Measurements from ENCODE around the gene RASL12.

Gene RASL12

DNA sequence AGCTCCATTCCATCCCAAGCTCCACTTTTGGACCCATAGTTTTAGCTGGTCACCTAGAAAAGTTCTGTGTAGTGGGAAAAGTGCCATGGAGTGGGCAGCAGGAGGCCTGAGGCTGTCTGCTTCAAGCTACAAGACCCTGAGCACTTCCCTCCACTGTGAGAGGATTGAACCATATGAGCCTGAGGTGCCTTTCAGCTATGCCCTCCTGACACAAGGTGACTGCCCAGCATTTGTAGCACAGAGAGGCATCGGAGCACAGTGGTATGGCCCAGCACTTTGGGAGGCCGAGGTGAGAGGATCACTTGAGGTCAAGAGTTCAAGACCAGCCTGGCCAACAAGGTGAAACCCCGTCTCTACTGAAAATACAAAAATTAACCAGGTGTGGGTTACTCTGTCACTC, 4.8 kb upstream of the RASL12 start:
- no peak for DNase-seq

DNA sequence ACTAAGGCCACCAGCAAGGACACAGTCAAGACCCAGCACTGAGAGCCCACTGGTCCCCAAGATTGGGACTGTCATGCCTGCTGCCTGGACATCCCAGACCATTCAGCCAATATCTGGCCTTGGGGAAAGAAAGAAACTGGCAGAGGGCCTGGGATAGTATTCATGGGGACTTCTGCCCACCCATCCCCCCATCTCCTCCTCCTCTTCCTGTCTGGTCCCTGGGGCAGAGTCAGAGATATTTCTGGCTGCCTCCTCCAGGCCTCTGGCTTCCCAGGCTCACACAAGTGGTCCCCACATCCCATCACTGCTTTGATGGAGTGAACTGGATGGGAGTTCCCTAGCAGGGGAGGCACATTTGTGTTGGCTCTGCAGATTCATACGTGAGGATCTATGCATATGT, 4.2 kb upstream of the RASL12 start:
- no peak for DNase-seq

DNA sequence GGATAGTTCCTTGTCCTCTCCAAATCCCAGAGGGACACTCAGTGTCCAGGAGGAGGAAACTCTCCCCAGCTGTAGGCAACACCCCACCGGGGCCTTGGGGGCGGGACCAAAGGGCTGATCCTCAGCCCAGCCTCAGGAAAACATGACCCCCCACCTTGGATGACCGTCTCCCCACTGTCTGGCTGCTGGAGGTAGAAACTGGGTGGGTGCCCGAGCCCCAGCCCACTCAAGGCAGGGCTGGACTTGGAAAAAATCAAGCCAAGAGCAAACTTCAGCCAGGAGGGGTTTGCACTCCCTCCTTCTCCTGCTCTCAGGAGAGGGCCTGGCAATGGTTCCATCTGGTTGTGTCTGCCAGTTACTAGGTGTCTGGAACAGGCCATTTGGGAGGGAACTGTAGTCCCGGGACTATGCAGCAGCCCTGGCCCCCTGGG, 3.6 kb upstream of the RASL12 start:
- no peak for DNase-seq

DNA sequence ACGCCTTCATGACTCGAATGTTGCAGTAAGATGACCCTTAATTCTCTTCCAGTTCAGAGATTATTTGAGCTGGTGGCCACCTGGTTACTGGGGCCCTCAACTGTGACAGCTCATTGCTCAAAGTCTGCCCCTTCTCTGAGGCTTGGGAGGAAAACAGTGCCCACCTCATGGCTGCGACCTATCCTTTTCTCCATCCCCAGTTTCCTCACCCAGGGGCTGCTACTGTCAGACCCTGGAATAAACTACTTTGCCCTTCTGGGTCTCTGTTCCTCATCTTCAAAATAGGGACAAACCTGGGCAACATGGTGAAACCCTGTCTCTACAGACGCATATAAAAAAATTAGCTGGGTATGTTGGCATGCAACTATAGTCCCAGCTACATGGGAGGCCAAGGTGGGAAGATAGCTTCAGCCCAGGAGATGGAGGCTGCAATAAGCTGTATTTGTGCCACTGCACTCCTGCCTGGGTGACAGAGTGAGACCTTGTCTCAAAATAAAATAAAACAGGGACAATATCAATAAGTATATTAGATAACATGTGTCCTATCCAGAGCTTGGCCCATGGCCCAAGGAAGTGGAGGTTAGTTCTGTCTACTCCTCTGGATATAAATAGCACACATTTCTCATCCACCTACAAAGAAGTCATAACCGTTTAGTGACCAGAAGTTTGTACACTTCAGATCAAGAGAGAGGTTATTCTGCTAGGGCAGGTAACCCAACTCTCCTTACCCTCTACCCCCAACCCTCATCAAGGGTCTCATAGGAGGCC, 2.2 kb upstream of the RASL12 start:
- no peak for DNase-seq

DNA sequence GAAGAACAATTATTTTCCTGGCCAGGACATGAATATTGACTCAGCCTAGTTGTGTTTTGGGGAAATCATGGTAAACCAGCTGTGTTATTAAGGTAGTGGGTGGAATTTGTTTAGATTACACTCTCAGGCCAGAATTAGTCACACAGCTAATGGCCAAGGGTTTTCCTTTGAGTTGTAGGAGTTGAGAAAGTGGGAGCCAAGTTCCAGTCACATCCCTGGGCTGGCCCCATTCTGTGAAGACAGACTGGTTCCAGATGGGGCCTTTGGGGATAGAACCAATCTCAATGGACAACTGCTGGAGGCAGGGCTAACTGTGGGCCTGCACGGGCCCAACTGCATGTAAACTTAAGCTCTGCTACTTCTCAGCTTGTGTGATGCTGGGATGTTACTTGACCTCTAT, 1.4 kb upstream of the RASL12 start:
- no peak for DNase-seq

DNA sequence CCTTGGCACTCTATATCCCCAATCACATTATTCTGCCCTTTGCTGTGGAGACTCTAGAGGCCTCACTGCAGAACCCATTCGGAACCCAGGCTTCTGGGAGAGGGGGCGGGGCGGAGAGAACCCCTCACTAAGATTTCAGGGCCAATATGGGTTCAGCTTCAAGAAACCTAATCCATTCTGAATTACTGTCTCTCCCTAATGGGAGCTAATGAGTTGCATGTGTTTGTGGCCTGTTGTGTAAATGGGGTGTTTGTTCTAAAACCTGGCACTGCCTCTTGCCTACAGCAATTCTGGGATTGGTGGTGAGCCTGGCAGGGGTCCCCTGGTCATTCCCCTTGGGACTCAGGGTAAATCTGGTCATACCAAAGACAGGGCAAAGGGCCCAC, 605 bp upstream of the RASL12 start:
- DNase-seq: no peak

DNA sequence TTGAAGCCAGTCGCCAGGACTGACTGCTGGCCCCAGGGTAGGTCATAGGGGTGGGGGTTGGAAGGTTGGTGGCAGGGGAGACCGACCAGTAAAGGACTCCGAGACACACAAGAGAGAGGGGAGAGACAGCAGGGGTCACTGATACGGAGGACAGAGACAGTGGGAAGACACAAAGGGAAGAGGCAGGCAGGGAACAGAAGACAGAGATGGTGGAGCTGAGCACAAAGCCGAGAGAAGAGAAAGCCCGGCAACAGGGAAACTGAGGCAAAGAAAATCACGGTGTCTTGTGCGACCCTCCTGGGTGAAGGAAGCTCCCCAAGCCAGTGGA, 510 bp downstream of the RASL12 start:
- DNase-seq: no peak

DNA sequence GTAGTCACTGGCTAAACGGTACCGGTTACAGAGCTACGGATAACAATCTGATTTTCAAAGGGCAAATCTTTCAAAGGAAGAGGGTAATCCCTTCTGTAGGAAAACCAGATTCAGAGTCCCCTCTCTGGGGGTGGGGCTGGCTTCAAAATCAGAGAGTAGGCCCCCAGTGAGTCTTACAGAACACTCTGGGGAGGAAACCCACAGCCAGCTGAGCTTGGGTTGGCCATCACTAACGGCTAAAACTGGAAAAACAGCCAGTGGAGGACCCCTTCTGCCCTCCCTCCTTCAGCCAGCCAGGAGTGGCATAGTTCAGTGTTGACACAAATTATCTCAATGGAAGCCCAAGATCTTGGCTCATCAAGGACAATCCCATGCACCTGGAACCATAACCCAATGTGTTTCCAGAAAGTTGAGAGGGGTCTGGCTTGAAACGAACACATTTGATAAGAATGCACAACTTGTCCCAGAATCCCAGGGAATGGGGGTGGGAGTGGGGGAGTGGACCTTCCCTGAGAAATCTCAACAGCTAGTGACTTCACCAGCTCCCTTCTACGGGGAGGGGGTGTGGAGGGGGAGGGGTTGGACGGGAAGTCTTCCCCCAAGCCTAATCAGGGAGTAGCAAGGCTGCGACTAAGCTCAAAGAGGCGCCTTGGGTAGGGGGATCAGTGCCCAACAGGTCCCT, 1.0 kb downstream of the RASL12 start:
- no peak for DNase-seq

DNA sequence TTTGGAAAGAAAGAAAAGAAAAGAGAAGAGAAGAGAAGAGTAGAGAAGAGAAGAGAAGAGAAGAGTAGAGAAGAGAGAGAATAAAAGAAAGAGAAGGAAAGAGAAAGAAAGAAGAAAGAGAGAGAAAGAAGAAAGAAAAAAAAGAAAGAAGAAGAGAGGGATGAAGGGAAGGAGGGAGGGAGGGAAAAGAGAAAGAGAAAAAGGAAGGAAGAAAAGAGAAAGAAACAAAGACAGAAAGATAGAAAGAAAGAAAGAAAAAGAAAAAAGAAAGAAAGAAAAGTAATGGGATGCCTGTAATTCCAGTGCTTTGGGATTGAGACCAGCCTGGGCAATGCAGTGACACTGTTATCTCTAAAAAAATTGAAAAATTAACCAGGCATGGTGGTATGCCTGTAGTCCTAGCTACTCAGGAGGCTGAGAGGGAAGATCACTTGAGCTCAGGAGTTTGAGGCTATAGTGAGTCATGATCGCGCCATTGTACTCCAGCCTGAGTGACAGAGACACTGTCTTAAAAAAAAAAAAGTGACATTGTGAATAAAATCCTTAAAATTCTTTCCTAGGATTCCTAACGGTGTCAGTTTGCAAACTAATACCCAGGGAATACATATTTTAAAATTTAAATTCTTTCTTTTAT, 1.7 kb downstream of the RASL12 start:
- DNase-seq: no peak

DNA sequence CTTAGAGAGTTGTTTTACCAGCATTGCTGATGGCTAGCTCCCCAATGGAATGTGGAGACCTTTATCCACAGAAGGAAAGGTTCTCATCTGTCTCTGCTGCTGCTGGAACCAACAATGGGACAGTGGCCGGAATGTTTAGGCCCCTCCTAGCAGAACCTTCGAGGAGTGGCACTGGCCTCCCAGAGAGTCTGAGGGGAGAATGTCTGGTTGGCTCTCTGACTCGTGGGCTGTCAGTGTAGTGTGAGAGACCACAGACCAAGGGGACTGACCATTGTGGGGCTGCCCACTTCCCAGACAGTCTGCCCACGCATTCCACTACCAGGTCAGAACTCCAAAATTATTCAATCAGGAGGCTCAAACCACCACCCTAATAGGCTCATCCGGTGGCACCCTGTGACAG, 5.1 kb downstream of the RASL12 start:
- no peak for DNase-seq

DNA sequence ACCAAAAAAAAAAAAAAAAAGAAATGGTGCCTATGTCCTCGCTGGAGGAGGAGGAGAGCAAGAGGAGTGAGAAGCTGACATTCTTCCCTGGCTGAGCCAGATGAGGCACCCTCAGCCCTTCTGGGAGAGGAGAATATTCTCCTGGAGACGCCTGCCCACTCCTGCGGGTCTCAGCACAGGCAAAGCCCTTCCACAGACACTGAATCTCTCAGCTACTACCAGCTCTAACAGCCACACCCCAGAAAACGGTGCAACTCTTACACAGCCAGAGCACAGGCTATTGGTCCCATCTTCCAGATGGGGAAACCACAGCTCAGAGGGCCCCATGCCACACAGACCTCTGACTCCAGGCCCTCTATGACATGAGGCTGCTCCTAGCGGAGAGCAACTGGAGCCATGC, 5.7 kb downstream of the RASL12 start:
- DNase-seq: no peak

DNA sequence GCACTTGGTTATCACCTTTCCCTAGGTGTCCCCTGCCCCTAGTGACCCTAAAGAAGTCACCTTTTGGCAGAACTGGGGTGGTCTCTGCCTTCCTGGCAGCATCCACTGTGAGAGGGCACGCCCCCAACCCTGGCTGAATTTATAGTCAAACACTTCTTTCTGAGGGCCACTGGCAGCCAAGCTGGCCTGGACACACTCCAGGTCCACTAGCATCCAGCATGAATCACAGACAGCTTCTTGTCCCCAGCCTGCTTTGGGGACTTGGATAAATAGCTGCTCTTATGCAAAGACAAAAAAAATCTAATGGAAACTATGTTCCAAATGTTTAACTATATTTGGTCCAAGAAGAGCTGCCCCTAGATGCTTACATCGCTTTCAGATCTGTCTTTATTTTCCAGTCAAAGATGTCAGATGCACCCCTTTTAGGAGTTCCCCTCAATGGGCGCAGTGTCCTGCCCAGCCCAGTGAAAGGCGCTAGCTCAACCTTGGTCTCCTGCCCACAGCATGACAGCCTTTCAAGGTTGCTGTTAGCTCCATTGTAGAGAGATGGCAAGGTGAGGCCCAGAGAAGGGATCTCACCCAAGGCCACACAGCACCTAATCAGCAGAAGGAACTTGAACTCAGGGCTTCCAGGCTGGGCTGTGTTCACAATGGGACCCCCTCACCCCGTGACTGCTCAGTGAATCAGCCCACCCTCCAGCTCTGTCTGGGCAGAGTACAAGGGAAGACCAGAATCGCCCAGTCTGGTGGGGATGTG, 7.0 kb downstream of the RASL12 start:
- no peak for DNase-seq

DNA sequence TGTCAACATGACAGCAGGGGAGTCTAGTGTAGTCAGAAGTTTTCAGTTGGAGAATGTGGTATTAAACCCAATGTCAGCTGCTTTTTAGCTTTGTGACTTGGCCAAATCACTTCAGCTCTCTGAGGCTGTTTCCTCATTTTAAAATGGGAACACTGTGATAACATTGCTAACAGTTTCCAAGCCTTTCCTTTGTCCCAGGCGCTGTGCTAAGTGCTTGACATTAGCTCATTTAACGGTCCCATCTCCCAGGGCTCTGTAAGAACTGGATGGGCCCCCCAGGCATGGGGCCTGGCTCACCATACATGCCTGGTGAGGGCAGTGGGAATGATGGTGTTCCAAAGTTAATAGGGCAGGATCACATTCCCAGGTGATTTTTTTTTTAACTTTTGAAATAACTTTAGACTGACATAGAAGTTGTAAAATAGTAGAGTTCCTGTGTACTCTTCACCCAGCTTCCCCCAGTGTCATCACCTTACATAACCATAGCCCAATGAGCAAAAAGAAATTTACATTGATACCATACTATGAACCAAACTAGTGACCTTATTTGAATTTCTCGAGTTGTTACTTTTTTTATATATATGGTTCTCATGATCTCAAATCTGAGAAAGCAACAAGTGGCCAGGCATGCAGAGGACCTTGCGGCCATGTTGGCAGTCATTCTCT, 7.7 kb downstream of the RASL12 start:
- no peak for DNase-seq

DNA sequence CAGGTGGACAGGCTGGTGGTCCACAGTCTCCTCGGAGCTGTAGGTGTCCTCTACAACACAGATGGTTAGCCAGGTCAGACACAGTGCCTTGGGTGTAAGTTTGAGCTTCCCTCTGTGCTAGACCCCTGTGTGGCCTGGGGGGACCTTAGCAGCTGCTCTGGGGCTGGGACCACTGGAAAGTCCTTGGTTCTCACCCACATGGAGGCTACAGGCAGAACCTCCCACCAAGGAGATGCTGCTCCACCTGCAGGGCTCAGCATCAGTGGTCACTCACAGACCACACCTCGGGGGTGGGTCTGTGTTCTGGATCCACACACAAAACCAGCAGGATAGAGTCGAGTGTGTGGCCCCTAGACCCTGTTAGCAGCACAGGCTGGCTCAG, 8.4 kb downstream of the RASL12 start:
- no peak for DNase-seq

DNA sequence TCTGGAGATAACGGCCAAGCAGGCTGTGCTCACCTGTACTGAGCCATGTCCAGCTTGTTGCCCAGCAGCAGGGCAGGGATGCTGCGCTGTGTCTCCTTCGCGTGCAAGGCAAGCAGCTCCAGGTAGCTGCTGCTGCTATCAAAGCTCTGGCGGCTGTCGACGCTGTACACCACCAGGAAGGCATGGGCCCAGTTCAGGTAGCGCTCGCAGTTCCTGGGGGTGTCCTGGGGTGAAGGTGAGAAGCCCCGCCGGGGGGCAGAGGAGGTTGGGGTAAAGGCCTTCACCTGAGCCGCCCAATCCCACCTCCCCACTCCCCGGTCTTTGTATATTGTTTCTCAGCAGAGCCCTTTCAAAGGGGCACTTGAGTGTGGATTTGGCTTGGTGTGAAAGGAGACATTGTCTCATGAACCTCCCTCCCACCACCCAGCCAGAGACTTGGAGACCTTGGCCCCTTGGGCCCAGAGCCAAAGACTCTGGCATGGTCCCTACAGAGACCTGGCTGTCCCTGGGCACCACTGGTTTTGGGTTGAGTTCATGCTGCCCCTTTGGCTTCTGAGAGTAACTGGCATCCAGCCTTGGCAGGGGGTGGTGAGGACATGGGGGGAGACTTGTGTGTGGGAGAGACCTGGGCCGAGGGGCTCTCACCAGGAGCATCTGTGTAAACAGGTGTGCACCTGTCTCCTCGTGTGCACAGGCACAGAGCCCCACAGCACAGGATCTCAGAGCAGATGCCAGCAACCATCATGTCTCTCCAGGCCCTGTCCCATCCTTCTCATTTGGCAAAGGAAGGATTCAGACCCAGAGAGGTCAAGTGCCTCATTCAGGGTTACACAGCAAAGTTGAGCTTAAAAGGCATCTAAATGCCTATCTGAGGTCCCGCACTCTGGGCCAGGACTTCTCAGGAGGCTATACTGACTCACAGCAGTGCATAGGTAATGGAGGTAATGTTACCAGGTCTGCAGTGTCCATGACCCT, 9.1 kb downstream of the RASL12 start:
- no peak for DNase-seq

DNA sequence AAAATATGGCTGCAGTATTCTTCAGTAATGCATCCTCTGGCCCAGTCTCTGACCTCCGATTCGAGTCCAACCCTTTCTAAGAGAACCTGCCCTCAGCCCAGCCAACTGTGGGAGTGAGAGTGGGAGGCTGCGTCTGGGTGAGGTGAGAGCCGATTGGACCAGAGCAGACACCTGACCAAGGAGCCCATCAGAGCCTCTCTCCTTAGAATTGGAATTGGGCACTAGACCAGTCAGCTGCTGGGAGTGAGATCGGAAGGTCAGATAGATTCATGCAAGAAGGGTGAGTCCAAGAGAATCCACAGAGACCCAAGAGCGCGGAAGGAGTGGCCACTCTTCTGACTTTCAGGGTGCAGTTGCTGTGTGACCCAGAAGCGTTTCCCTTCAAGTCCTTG, 10.2 kb downstream of the RASL12 start:
- DNase-seq: no peak

DNA sequence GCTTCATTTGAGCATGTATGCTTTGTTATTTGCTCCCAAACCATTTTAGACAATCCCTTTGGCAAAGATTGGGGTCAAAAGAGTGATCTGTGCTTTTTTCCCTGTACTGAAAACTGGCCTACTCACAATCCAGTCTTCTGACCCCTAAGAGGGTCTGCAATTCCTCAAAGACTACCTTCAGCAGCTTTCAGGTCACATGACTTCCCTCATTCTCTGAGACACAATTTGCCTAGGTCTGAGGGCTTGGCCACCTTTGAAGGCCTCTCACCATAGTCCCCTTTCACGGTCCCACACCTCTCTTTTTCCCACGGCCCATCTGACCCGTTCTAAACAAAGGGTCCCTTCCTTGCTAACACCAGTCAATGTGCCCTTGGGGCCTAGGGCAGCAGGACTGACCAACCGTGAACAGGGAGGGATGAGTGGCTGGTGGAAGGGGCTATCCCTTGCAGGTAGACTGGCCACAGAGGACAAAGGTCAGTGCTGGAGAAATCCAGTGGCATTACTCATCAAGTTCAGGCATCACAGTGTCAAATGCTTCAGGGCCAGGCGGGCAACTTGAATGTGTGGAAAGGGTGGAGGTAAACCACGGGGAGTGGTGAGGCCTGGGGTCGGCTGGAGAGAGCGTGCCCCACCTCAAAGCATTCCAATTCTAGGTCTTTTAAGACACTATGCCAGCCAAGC, 10.8 kb downstream of the RASL12 start:
- no peak for DNase-seq

DNA sequence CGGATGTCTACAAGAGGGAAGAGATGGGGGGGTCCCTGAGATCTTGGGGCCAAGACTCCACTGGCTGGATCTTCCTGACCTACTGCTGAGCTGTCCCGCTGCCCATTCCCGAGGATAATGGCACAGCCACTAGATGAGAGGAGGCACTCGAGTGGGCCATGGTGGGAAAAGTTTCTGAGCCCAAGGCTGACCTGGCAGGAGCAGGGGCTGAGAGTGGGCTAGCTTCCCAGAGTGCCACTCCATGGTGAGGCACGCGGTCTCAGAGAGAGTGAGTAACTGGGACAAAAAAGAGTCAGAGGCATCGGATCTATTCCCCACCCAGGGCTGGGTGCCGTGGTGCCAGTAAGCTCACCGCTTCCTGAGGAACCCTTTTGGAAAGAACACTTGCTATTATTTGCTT, 11.7 kb downstream of the RASL12 start:
- no peak for DNase-seq

DNA sequence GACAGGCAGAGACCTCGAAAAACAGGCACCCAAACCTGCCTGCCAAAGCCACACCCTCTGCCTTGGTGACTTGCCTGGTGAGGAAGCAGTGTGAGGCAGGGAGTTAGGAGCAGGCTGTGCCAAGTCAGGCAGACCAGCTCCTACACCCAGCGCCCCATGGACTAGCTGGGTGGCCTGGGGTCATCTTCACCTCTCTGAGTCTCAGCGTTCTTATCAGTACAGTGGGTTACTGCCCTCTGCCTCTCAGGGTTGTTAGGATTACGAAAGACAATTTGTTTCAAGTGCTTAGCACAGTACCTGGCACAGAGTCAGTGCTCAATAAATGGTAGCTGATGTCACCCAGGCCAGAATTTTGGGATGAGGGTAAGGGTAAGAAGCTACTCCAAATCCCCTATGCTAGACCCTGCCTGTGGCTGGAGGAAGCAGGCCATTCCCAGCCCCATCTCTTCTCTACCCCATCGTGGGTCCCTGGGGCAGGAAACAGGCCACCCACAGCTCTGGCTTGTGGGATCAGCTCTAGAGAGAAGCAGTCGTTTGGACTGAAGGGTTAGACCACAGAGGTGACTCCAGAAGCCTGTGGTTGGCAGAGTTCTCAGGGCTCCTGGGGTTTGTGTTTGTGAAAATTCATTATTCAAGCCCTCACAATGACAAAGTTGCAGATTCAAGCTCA, 12.5 kb downstream of the RASL12 start:
- DNase-seq: no peak

DNA sequence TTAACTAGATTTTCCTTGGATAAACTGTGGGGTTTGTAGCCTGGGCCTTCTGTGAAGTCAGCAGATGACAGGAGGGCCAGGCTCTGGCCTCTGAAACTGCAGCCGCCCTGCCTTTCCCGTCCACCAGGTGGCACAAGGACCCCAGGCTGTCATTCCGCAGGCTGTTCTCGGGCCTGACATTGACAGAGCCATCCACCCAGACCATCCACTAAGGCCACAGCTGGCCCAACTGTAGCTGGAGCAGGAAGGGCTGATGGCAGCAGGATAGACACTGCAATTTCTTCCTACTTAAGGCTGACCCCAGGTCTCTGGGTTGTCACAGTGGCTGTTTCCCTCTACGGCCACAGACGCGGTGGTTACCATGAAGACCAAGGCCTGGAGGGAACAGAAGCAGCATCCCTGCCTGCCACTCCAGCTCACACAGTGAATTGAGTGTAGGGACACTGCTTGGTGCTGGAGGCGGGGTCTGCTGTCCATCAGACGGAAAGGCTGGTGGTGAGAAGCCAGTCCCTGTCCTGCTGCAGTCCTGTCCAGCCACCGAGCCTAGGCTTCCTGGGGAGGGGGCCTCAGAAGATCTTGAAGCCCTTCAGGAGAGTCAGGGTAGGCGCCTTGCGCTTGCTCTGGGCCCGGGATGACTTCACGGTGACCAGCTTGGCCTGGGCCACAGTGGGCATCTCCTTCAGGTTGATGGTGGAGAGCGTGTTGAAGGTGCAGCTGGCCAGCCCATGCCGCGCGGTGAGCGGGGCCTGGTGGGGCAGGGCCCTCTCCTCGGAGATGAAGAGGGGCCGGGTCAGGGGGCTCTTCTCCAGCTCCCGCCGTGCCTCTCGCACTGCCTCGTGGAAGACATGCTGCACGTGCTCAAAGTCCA, 13.2 kb downstream of the RASL12 start:
- DNase-seq: peak; percentile 52

Measured in CD4-positive, alpha-beta T cell treated with Interleukin-15 for 1 hour (primary cell).